ENCODE data around the gene FAM9C. TPM values are rescaled to one million over a fixed set of nuclear protein-coding genes. Genes with fewer than 3 reads are reported as not detected.

The FAM9C gene
- total RNA-seq, 1 donor from 2014 or later = not detected

- Mint-ChIP-seq H3K27me3 (ENCODE audit: unreplicated experiment) (no peaks in the 10 kb centered on the region), H3K27ac (ENCODE audit: unreplicated experiment) (no peak overlapping the region), H3K4me1 (ENCODE audit: low read depth, unreplicated experiment) (no peaks in the 10 kb centered on the region), H3K9me3 (ENCODE audit: unreplicated experiment) (no peaks in the 10 kb centered on the region), H3K4me3 (ENCODE audit: unreplicated experiment) (no peak overlapping the region), H3K36me3 (ENCODE audit: unreplicated experiment) (no peaks in the 10 kb centered on the region)
- TF ChIP-seq CTCF (IDR thresholded peaks at IDR 0.05; ENCODE audit: partially characterized antibody, unreplicated experiment) = no peak
- no peak for DNase-seq
Observed at GRCh38 chrX:13043138-13043537, 1.3 kb downstream of the FAM9C start.

- Mint-ChIP-seq H3K9me3 (ENCODE audit: unreplicated experiment) (peaks cover 1% of the 10 kb centered on the region), H3K4me3 (ENCODE audit: unreplicated experiment) (no peak overlapping the region), H3K36me3 (ENCODE audit: unreplicated experiment) (no peaks in the 10 kb centered on the region), H3K4me1 (ENCODE audit: low read depth, unreplicated experiment) (no peaks in the 10 kb centered on the region), H3K27ac (ENCODE audit: unreplicated experiment) (no peak overlapping the region), H3K27me3 (ENCODE audit: unreplicated experiment) (no peaks in the 10 kb centered on the region)
- TF ChIP-seq CTCF (IDR thresholded peaks at IDR 0.05; ENCODE audit: partially characterized antibody, unreplicated experiment) = no peak
- DNase-seq = no peak
Observed at GRCh38 chrX:13036896-13037295, 7.5 kb downstream of the FAM9C start.

GRCh38 chrX:13033193-13033592 lies 11.2 kb downstream of the FAM9C start:
- peaks cover 1% of the 10 kb centered on the region for H3K9me3 Mint-ChIP-seq (ENCODE audit: unreplicated experiment)

GRCh38 chrX:13029887-13030771 lies 14.3 kb downstream of the FAM9C start:
- H3K9me3 Mint-ChIP-seq (ENCODE audit: unreplicated experiment) = no peaks in the 10 kb centered on the region
- peaks cover 2% of the 10 kb centered on the region for H3K4me1 Mint-ChIP-seq (ENCODE audit: low read depth, unreplicated experiment)
- DNase-seq = no peak
- no peaks in the 10 kb centered on the region for H3K36me3 Mint-ChIP-seq (ENCODE audit: unreplicated experiment)
- no peak overlapping the region for H3K4me3 Mint-ChIP-seq (ENCODE audit: unreplicated experiment)
- no peak overlapping the region for H3K27ac Mint-ChIP-seq (ENCODE audit: unreplicated experiment)
- no peak for TF ChIP-seq CTCF (IDR thresholded peaks at IDR 0.05; ENCODE audit: partially characterized antibody, unreplicated experiment)
- no peaks in the 10 kb centered on the region for H3K27me3 Mint-ChIP-seq (ENCODE audit: unreplicated experiment)

More at GRCh38 chrX:13033193-13033592, 11.2 kb downstream of the FAM9C start:
- H3K4me3 Mint-ChIP-seq (ENCODE audit: unreplicated experiment) = no peak overlapping the region
- H3K27ac Mint-ChIP-seq (ENCODE audit: unreplicated experiment) = no peak overlapping the region
- H3K36me3 Mint-ChIP-seq (ENCODE audit: unreplicated experiment) = no peaks in the 10 kb centered on the region
- H3K4me1 Mint-ChIP-seq (ENCODE audit: low read depth, unreplicated experiment) = peaks cover 2% of the 10 kb centered on the region
- TF ChIP-seq CTCF (IDR thresholded peaks at IDR 0.05; ENCODE audit: partially characterized antibody, unreplicated experiment) = no peak
- no peaks in the 10 kb centered on the region for H3K27me3 Mint-ChIP-seq (ENCODE audit: unreplicated experiment)
- no peak for DNase-seq

GRCh38 chrX:13029637-13029886 lies 14.9 kb downstream of the FAM9C start:
- no peak overlapping the region for H3K4me3 Mint-ChIP-seq (ENCODE audit: unreplicated experiment)
- no peaks in the 10 kb centered on the region for H3K9me3 Mint-ChIP-seq (ENCODE audit: unreplicated experiment)
- peaks cover 2% of the 10 kb centered on the region for H3K4me1 Mint-ChIP-seq (ENCODE audit: low read depth, unreplicated experiment)
- no peak overlapping the region for H3K27ac Mint-ChIP-seq (ENCODE audit: unreplicated experiment)
- DNase-seq = no peak
- no peaks in the 10 kb centered on the region for H3K36me3 Mint-ChIP-seq (ENCODE audit: unreplicated experiment)
- TF ChIP-seq CTCF (IDR thresholded peaks at IDR 0.05; ENCODE audit: partially characterized antibody, unreplicated experiment) = no peak
- no peaks in the 10 kb centered on the region for H3K27me3 Mint-ChIP-seq (ENCODE audit: unreplicated experiment)
